Measurements from ENCODE around the gene TCAIM. TPM values are rescaled to one million over a fixed set of nuclear protein-coding genes. Genes with fewer than 3 reads are reported as not detected.

The TCAIM gene
- total and polyA plus RNA-seq, 9 of the 15 experiments (the other 6 are each of a cell fraction or from before 2014, with no cell fraction given), result 19.7 to 53.3 (median 36.9) TPM

DNA sequence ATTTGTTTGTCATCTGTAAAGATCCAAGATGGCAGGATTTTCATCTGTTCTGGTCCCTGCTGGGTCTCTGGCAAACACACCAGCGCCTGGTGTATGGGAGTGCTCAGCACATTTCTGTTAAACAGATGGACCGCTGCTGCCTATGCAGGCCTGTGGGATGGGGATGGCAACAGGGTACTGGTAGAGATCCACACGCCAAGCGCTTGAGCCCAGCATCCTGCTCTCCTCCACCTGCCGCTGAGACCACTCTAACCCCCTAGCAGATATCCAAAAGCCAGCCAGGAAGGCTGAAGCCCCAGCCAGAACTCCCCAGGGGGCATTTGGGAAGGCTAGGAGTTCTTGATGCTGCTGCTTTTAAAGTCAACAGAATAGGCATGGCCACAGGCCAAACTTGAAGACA is 107.2 kb downstream of the TCAIM start (continued):
- TF ChIP-seq, protein P1, sequence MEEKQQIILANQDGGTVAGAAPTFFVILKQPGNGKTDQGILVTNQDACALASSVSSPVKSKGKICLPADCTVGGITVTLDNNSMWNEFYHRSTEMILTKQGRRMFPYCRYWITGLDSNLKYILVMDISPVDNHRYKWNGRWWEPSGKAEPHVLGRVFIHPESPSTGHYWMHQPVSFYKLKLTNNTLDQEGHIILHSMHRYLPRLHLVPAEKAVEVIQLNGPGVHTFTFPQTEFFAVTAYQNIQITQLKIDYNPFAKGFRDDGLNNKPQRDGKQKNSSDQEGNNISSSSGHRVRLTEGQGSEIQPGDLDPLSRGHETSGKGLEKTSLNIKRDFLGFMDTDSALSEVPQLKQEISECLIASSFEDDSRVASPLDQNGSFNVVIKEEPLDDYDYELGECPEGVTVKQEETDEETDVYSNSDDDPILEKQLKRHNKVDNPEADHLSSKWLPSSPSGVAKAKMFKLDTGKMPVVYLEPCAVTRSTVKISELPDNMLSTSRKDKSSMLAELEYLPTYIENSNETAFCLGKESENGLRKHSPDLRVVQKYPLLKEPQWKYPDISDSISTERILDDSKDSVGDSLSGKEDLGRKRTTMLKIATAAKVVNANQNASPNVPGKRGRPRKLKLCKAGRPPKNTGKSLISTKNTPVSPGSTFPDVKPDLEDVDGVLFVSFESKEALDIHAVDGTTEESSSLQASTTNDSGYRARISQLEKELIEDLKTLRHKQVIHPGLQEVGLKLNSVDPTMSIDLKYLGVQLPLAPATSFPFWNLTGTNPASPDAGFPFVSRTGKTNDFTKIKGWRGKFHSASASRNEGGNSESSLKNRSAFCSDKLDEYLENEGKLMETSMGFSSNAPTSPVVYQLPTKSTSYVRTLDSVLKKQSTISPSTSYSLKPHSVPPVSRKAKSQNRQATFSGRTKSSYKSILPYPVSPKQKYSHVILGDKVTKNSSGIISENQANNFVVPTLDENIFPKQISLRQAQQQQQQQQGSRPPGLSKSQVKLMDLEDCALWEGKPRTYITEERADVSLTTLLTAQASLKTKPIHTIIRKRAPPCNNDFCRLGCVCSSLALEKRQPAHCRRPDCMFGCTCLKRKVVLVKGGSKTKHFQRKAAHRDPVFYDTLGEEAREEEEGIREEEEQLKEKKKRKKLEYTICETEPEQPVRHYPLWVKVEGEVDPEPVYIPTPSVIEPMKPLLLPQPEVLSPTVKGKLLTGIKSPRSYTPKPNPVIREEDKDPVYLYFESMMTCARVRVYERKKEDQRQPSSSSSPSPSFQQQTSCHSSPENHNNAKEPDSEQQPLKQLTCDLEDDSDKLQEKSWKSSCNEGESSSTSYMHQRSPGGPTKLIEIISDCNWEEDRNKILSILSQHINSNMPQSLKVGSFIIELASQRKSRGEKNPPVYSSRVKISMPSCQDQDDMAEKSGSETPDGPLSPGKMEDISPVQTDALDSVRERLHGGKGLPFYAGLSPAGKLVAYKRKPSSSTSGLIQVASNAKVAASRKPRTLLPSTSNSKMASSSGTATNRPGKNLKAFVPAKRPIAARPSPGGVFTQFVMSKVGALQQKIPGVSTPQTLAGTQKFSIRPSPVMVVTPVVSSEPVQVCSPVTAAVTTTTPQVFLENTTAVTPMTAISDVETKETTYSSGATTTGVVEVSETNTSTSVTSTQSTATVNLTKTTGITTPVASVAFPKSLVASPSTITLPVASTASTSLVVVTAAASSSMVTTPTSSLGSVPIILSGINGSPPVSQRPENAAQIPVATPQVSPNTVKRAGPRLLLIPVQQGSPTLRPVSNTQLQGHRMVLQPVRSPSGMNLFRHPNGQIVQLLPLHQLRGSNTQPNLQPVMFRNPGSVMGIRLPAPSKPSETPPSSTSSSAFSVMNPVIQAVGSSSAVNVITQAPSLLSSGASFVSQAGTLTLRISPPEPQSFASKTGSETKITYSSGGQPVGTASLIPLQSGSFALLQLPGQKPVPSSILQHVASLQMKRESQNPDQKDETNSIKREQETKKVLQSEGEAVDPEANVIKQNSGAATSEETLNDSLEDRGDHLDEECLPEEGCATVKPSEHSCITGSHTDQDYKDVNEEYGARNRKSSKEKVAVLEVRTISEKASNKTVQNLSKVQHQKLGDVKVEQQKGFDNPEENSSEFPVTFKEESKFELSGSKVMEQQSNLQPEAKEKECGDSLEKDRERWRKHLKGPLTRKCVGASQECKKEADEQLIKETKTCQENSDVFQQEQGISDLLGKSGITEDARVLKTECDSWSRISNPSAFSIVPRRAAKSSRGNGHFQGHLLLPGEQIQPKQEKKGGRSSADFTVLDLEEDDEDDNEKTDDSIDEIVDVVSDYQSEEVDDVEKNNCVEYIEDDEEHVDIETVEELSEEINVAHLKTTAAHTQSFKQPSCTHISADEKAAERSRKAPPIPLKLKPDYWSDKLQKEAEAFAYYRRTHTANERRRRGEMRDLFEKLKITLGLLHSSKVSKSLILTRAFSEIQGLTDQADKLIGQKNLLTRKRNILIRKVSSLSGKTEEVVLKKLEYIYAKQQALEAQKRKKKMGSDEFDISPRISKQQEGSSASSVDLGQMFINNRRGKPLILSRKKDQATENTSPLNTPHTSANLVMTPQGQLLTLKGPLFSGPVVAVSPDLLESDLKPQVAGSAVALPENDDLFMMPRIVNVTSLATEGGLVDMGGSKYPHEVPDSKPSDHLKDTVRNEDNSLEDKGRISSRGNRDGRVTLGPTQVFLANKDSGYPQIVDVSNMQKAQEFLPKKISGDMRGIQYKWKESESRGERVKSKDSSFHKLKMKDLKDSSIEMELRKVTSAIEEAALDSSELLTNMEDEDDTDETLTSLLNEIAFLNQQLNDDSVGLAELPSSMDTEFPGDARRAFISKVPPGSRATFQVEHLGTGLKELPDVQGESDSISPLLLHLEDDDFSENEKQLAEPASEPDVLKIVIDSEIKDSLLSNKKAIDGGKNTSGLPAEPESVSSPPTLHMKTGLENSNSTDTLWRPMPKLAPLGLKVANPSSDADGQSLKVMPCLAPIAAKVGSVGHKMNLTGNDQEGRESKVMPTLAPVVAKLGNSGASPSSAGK (IDR thresholded peaks at IDR 0.05), result no peak
- no peak for TF ChIP-seq CHD1 (IDR thresholded peaks at IDR 0.05; ENCODE audit: low read length)
- TF ChIP-seq BRCA1 (IDR thresholded peaks at IDR 0.05), result no peak
- TF ChIP-seq BRCA1 (CRISPR knock-in tag; IDR thresholded peaks at IDR 0.05), result no peak
- no peak for TF ChIP-seq TSC22D4 (tag; IDR thresholded peaks at IDR 0.05)
- TF ChIP-seq TOE1 (IDR thresholded peaks at IDR 0.05; ENCODE audit: borderline replicate concordance), result no peak
- no peak for TF ChIP-seq TOE1 (CRISPR knock-in tag; IDR thresholded peaks at IDR 0.05; ENCODE audit: borderline replicate concordance, low read depth)
- no peak for TF ChIP-seq POLR3A (IDR thresholded peaks at IDR 0.05; ENCODE audit: borderline replicate concordance, extremely low read depth, insufficient read depth, insufficient read length)
- no peak for TF ChIP-seq ZNF561 (CRISPR knock-in tag; conservative IDR thresholded peaks at IDR 0.05)

All from K562 (cell line).